Esophagus squamous epithelium (tissue), 5 donors: Measurements from ENCODE around the gene UBE2O. TPM values are rescaled to one million over a fixed set of nuclear protein-coding genes. Genes with fewer than 3 reads are reported as not detected.

ENCODE experiments used
- DNase-seq: peaks from one replicate; lab custom pipeline; 2025; lab: John Stamatoyannopoulos, UW
- H3K27ac ChIP-seq, 4 donors: fragments of 200-600 bp; sonication (generic); one replicate each; pipeline ENCODE4 v1.5.1; 2016 to 2019; ENCODE audit warnings: mild to moderate bottlenecking in 1 of 4
- H3K27me3 ChIP-seq, 4 donors: fragments of 200-600 bp; sonication (generic); 1 replicate in 3 of 4; 2 replicates in 1 of 4; pipeline versions ENCODE4 v1.5.1 to v1.6.0; 2017 to 2021; ENCODE audit warnings: antibody characterized with exemption in 1 of 4
- H3K36me3 ChIP-seq, 3 donors: fragments of 200-600 bp; sonication (generic); one replicate each; pipeline ENCODE4 v1.5.1; 2016 to 2019
- H3K4me1 ChIP-seq, 3 donors: fragments of 200-600 bp; sonication (generic); one replicate each; pipeline ENCODE4 v1.5.1; 2017 to 2019
- H3K4me3 ChIP-seq, 4 donors: fragments of 200-600 bp; sonication (generic); 1 replicate in 3 of 4; 2 replicates in 1 of 4; pipeline ENCODE4 v1.5.1; 2016 to 2019; ENCODE audit warnings: mild to moderate bottlenecking in 2 of 4, moderate library complexity in 1 of 4
- H3K9me3 ChIP-seq, 3 donors: fragments of 200-600 bp; sonication (generic); one replicate each; pipeline ENCODE4 v1.5.1; 2016 to 2019
- POLR2A ChIP-seq, 4 donors: fragments of 450-650 bp; IDR thresholded peaks; one replicate each; pipeline ENCODE4 v1.6.1; 2017; ENCODE audit warnings: antibody characterized with exemption in 4 of 4, mild to moderate bottlenecking in 4 of 4, moderate library complexity in 3 of 4
- WGBS, 2 donors: methylation state at CpG; one replicate each; pipeline ENCODE4 v1.1.5; 2018; 5-methylcytosine and 5-hydroxymethylcytosine counted together
- intact Hi-C: fragments of 100-400 bp; cut with DNase I; formaldehyde crosslinking; loops from one replicate; pipeline ENCODE4 v1.15.0; 2022
- total RNA-seq, 4 donors: library from RNA; depleted of rRNA; stranded (reverse); fragments of >200 nt; gene quantifications; one replicate each; pipeline ENCODE4 v1.1.0, GENCODE V29; 2016
- TF ChIP-seq, protein P1 (sequence below), 6 experiments: fragments of 450-650 bp in 4 of 6; fragments of 200-600 bp in 2 of 6; sonication (generic) in 2 of 6; IDR thresholded peaks; one replicate each; pipeline ENCODE4 v1.5.1; 2016 to 2019; ENCODE audit warnings: antibody characterized with exemption in 6 of 6, mild to moderate bottlenecking in 4 of 6, moderate library complexity in 4 of 6
- donor health status: DM: yes; HTN: yes; CAD: no.

Gene UBE2O
- total RNA-seq, 4 donors from 2014 or later, result 11.9 to 19.8 (median 16.3) TPM

DNA sequence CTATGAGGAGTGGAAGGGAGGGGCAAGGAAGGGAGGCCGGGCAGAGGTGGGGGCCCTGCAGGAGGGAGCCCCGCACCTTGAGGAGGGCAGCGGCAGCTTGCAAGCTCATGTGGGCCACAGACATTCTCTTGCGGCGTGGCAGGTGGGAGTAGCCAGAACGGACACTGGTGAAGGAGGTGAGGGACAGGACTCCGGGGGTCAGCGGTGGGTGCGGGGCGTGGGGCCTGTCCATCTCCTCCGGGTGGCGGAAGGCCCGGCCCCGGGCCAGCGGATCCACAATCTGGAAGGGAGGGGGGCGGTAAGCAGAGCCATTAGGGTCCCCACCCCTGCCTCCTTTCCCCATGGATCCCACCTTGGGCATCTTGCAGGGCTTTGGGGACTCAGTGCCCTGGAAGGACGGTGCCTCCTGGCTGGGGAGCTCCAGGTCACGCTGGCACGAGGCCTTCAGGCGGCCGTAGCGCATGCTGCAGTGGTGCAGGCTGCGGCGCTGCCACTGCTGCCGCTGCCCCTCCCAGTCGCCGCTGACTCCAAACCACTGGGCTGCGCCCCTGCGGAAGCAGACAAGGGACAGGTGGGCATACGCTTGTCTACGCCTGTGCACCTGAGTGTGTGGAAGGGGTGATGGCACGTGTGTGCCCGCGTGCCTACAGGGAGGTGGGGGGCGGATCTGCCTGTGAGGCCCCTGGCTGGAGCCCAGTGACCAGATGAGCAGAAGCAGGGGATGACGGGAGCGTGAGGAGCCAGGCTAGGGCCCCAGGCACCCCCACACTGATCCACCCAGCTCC is 26.0 kb upstream of the UBE2O start:
- intact Hi-C loops, result no loop called here
- Histone ChIP-seq H3K36me3 (peaks cover 11 to 71% (median 12%) of the 10 kb centered on the region in 3 donors), H3K4me3 (no peak overlapping the region), H3K27ac (no peak overlapping the region), H3K4me1 (no peaks in the 10 kb centered on the region), H3K9me3 (no peaks in the 10 kb centered on the region), H3K27me3 (no peaks in the 10 kb centered on the region)
- no peak for DNase-seq
- TF ChIP-seq, protein P1, sequence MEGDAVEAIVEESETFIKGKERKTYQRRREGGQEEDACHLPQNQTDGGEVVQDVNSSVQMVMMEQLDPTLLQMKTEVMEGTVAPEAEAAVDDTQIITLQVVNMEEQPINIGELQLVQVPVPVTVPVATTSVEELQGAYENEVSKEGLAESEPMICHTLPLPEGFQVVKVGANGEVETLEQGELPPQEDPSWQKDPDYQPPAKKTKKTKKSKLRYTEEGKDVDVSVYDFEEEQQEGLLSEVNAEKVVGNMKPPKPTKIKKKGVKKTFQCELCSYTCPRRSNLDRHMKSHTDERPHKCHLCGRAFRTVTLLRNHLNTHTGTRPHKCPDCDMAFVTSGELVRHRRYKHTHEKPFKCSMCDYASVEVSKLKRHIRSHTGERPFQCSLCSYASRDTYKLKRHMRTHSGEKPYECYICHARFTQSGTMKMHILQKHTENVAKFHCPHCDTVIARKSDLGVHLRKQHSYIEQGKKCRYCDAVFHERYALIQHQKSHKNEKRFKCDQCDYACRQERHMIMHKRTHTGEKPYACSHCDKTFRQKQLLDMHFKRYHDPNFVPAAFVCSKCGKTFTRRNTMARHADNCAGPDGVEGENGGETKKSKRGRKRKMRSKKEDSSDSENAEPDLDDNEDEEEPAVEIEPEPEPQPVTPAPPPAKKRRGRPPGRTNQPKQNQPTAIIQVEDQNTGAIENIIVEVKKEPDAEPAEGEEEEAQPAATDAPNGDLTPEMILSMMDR (IDR thresholded peaks at IDR 0.05), result no peak
- TF ChIP-seq POLR2A (IDR thresholded peaks at IDR 0.05), result no peak
- WGBS, 2 donors, result 85 to 88% methylated on average over 8 to 32 of the region's 37 CpGs

DNA sequence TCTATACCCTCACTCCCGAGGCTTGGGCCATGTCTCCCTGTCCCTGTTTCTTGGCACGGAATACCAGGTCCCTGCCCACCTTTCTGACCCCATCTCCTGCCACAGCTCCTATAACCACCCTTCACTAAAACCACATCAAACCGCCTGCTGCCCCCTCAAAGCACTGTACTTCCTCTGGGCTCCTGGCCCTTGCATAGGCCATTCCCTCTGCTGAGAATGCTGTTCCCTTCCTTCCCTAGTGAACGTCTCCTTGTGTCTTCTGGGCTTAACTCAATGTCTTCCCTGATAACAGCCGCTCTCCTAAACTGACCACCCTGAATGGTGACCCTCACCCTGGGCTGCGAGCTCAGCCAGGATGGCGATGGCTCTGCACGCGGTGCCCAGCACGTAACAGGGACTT is 25.1 kb upstream of the UBE2O start:
- Histone ChIP-seq H3K36me3 (peaks cover 11 to 79% (median 12%) of the 10 kb centered on the region in 3 donors), H3K27ac (no peak overlapping the region), H3K4me1 (no peaks in the 10 kb centered on the region), H3K27me3 (no peaks in the 10 kb centered on the region), H3K4me3 (no peak overlapping the region), H3K9me3 (no peaks in the 10 kb centered on the region)
- no peak for TF ChIP-seq POLR2A (IDR thresholded peaks at IDR 0.05)
- no peak for DNase-seq
- intact Hi-C loops, result no loop called here
- WGBS, 2 donors, result 89 to 93% methylated on average over 10 of the region's 10 CpGs

DNA sequence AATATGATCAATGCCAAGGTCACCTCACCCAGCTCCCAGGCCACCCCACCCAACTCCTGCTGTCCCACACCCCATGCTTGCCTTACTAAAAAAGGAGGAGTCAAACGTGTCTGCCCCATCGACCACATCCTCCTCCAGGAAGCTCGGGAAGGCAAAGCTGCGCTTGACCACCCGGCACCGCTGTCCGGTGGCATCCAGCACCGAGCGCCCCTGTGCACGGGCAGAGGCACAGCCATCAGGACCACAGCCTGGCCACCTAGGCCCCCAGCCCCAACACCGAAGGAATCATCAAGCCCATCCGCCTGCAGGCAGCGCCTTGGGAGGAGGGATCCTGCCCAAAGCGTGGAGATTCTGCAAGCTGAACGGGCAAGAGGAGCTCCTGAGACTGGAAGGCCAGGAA is 24.6 kb upstream of the UBE2O start:
- Histone ChIP-seq H3K9me3 (no peaks in the 10 kb centered on the region), H3K4me3 (no peak overlapping the region), H3K27me3 (no peaks in the 10 kb centered on the region), H3K36me3 (peaks cover 11 to 84% (median 12%) of the 10 kb centered on the region in 3 donors), H3K4me1 (no peaks in the 10 kb centered on the region), H3K27ac (no peak overlapping the region)
- no peak for DNase-seq
- no peak for TF ChIP-seq POLR2A (IDR thresholded peaks at IDR 0.05)
- TF ChIP-seq, protein P1 (IDR thresholded peaks at IDR 0.05), result no peak
- 83% methylated on average over 4 of the region's 15 CpGs; no CpG with 5 or more reads in 1 of the 2 donors for whole genome bisulfite sequencing, 2 donors
- intact Hi-C loops, result no loop called here

DNA sequence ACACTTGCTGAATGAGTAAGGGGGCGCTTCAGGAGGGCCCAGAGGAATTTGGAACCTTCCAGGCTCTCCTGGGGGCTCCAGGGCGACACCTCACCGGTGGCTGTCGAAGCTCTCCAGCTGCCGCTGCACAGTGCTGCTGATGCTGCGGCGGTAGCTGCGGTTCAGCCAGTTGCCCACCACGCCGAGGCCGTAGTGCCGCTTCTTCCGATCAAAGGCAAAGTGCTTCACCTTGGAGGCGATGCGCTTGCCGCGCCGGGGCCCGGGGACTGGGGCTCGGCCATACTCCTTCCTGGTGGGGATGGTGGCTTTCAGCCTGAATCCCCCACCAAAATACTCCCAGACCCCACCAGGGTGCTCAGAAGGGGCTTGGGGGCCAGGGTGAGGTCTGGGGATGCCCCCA is 23.8 kb upstream of the UBE2O start:
- WGBS, 2 donors, result no CpG with 5 or more reads among the region's 20 CpGs
- Histone ChIP-seq H3K4me1 (no peaks in the 10 kb centered on the region), H3K27me3 (no peaks in the 10 kb centered on the region), H3K36me3 (peaks cover 11 to 93% (median 14%) of the 10 kb centered on the region in 3 donors), H3K4me3 (no peak overlapping the region), H3K27ac (no peak overlapping the region), H3K9me3 (no peaks in the 10 kb centered on the region)
- no peak for DNase-seq
- TF ChIP-seq, protein P1 (IDR thresholded peaks at IDR 0.05), result no peak
- TF ChIP-seq POLR2A (IDR thresholded peaks at IDR 0.05), result no peak
- intact Hi-C loops, result no loop called here

DNA sequence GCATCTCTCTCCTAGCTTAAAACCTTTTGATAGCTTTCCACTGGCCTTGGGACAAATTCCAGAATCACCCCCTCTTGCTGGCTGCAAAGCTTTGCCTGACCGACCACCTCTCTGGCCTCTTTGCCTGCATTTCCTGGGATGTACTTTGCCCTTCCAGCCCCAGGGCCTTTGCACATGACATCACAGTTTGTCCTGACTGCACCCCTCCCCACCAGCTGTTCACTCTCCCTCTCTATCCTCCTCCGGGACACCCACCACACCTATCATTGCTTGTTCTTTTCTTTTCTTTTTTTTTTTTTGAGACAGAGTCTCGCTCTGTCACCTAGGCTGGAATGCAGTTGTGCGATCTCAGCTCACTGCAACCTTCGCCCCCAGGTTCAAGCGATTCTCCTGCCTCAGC is 22.4 kb upstream of the UBE2O start:
- TF ChIP-seq, protein P1 (IDR thresholded peaks at IDR 0.05), result no peak
- no peak for TF ChIP-seq POLR2A (IDR thresholded peaks at IDR 0.05)
- H3K27ac ChIP-seq, result no peak overlapping the region
- no peaks in the 10 kb centered on the region for H3K27me3 ChIP-seq
- H3K4me3 ChIP-seq, result no peak overlapping the region
- DNase-seq, result no peak
- intact Hi-C loops, result no loop called here
- no peaks in the 10 kb centered on the region for H3K9me3 ChIP-seq
- H3K36me3 ChIP-seq, result peaks cover 11 to 94% (median 18%) of the 10 kb centered on the region in 3 donors
- 92 to 97% methylated on average over 6 of the region's 6 CpGs for WGBS, 2 donors
- H3K4me1 ChIP-seq, result no peaks in the 10 kb centered on the region
